ENCODE data around the gene DNAJA3.

- TF ChIP-seq CTCF (conservative IDR thresholded peaks at IDR 0.05; ENCODE audit: low read depth, low read length) (no peak), EZH2 (IDR thresholded peaks at IDR 0.05; ENCODE audit: borderline replicate concordance, low read depth, low read length, poor library complexity, severe bottlenecking) (no peak)
These were observed 30.3 kb downstream of the DNAJA3 start for GRCh38 chr16:4455951-4456350.
